ENCODE measurements around the gene ALDOB.

Gene ALDOB

GRCh38 chr9:101398930-101399642, 36.5 kb downstream of the ALDOB start:
- peak; percentile 46 for ATAC-seq
- TF ChIP-seq GLIS3 (CRISPR knock-in tag; IDR thresholded peaks at IDR 0.05) (no peak), TOX (CRISPR knock-in tag; IDR thresholded peaks at IDR 0.05; ENCODE audit: borderline replicate concordance) (no peak), ZNF565 (CRISPR knock-in tag; conservative IDR thresholded peaks at IDR 0.05; ENCODE audit: low read depth) (no peak), SNAI2 (CRISPR knock-in tag; IDR thresholded peaks at IDR 0.05) (no peak), ESRRG (CRISPR knock-in tag; IDR thresholded peaks at IDR 0.05) (no peak)

- TF ChIP-seq ZNF565 (CRISPR knock-in tag; conservative IDR thresholded peaks at IDR 0.05; ENCODE audit: low read depth): no peak
- no peak for TF ChIP-seq ZNF8 (CRISPR knock-in tag; IDR thresholded peaks at IDR 0.05)
- TF ChIP-seq PATZ1 (CRISPR knock-in tag; IDR thresholded peaks at IDR 0.05; ENCODE audit: borderline replicate concordance): no peak
- no peak for TF ChIP-seq TOX (CRISPR knock-in tag; IDR thresholded peaks at IDR 0.05; ENCODE audit: borderline replicate concordance)
- no peak for TF ChIP-seq CSRNP3 (CRISPR knock-in tag; IDR thresholded peaks at IDR 0.05)
- TF ChIP-seq CSDC2 (CRISPR knock-in tag; IDR thresholded peaks at IDR 0.05): no peak
- no peak for TF ChIP-seq ZNF70 (CRISPR knock-in tag; IDR thresholded peaks at IDR 0.05)
- no peak for TF ChIP-seq TSHZ2 (CRISPR knock-in tag; IDR thresholded peaks at IDR 0.05)
- TF ChIP-seq SNAI2 (CRISPR knock-in tag; IDR thresholded peaks at IDR 0.05): no peak
- no peak for TF ChIP-seq ZC3H10 (CRISPR knock-in tag; IDR thresholded peaks at IDR 0.05)
- TF ChIP-seq ZFP30 (CRISPR knock-in tag; IDR thresholded peaks at IDR 0.05): no peak
- no peak for TF ChIP-seq CREB5 (CRISPR knock-in tag; IDR thresholded peaks at IDR 0.05; ENCODE audit: low read depth)
- TF ChIP-seq RARB (CRISPR knock-in tag; IDR thresholded peaks at IDR 0.05): no peak
- TF ChIP-seq, protein P1, sequence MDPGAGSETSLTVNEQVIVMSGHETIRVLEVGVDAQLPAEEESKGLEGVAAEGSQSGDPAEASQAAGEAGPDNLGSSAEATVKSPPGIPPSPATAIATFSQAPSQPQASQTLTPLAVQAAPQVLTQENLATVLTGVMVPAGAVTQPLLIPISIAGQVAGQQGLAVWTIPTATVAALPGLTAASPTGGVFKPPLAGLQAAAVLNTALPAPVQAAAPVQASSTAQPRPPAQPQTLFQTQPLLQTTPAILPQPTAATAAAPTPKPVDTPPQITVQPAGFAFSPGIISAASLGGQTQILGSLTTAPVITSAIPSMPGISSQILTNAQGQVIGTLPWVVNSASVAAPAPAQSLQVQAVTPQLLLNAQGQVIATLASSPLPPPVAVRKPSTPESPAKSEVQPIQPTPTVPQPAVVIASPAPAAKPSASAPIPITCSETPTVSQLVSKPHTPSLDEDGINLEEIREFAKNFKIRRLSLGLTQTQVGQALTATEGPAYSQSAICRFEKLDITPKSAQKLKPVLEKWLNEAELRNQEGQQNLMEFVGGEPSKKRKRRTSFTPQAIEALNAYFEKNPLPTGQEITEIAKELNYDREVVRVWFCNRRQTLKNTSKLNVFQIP (CRISPR knock-in tag; IDR thresholded peaks at IDR 0.05; ENCODE audit: borderline replicate concordance, low read depth): no peak
- no peak for TF ChIP-seq TCF4 (CRISPR knock-in tag; IDR thresholded peaks at IDR 0.05; ENCODE audit: borderline replicate concordance)
- peak; percentile 98 for ATAC-seq
These were observed 37.3 kb downstream of the ALDOB start, which contains the start of the genes MRPL50 and ZNF189 for GRCh38 chr9:101398068-101398929. Gene MRPL50, minus strand, starts transcription at chr9:101398618. Its CDS starts 26 bp downstream, at chr9:101398592. Gene ZNF189, plus strand, starts transcription at chr9:101398851. Its CDS starts 306 bp downstream, at chr9:101399157.

GRCh38 chr9:101397746-101398067, 37.9 kb downstream of the ALDOB start:
- TF ChIP-seq ISL1 (CRISPR knock-in tag; IDR thresholded peaks at IDR 0.05): no peak
- no peak for TF ChIP-seq PPARA (CRISPR knock-in tag; IDR thresholded peaks at IDR 0.05; ENCODE audit: borderline replicate concordance)
- TF ChIP-seq, protein P1 (CRISPR knock-in tag; IDR thresholded peaks at IDR 0.05; ENCODE audit: borderline replicate concordance, low read depth): no peak
- no peak for TF ChIP-seq ZC3H10 (CRISPR knock-in tag; IDR thresholded peaks at IDR 0.05)
- TF ChIP-seq CREB5 (CRISPR knock-in tag; IDR thresholded peaks at IDR 0.05; ENCODE audit: low read depth): no peak
- TF ChIP-seq GLIS3 (CRISPR knock-in tag; IDR thresholded peaks at IDR 0.05): no peak
- no peak for TF ChIP-seq ARNTL (CRISPR knock-in tag; IDR thresholded peaks at IDR 0.05; ENCODE audit: borderline replicate concordance, low read depth)
- TF ChIP-seq CSDC2 (CRISPR knock-in tag; IDR thresholded peaks at IDR 0.05): no peak
- no peak for TF ChIP-seq OSR1 (CRISPR knock-in tag; IDR thresholded peaks at IDR 0.05)
- TF ChIP-seq ZNF565 (CRISPR knock-in tag; conservative IDR thresholded peaks at IDR 0.05; ENCODE audit: low read depth): no peak
- no peak for TF ChIP-seq BACH2 (CRISPR knock-in tag; IDR thresholded peaks at IDR 0.05; ENCODE audit: borderline replicate concordance)
- no peak; the same call in 2 of the 3 replicates for ATAC-seq
